Measurements from ENCODE around the gene PBX2.

- TF ChIP-seq PML (IDR thresholded peaks at IDR 0.05; ENCODE audit: low read length) (no peak), CHD2 (IDR thresholded peaks at IDR 0.05; ENCODE audit: borderline replicate concordance, low read depth, low read length) (peak; percentile 58; the same call in 1 of the 2 replicates), MAX (IDR thresholded peaks at IDR 0.05; ENCODE audit: low read depth, low read length) (no peak), RCOR1 (conservative IDR thresholded peaks at IDR 0.05; ENCODE audit: low read depth, low read length) (no peak), SUZ12 (IDR thresholded peaks at IDR 0.05; ENCODE audit: unreplicated experiment) (no peak), FOXK2 (IDR thresholded peaks at IDR 0.05) (peak; percentile 71), ZNF687 (IDR thresholded peaks at IDR 0.05) (peak; percentile 52), ATF7 (IDR thresholded peaks at IDR 0.05; ENCODE audit: low read depth) (no peak), CTCF (IDR thresholded peaks at IDR 0.05 in 2 of 3, conservative IDR thresholded peaks at IDR 0.05 in 1 of 3; ENCODE audit: control insufficient read depth in 2 of 3, extremely low read depth in 1 of 3, insufficient read depth in 1 of 3, low read depth in 3 of 3, low read length in 3 of 3) (no peak), NFYB (IDR thresholded peaks at IDR 0.05; ENCODE audit: insufficient read depth, low read depth, low read length) (no peak), POLR2A (IDR thresholded peaks at IDR 0.05; ENCODE audit: low read depth, low read length) (peak; percentile 66), RFX5 (IDR thresholded peaks at IDR 0.05; ENCODE audit: low read depth, low read length) (no peak), ZBTB33 (IDR thresholded peaks at IDR 0.05) (no peak)
Measured at GRCh38 chr6:32192608-32193039, 2.6 kb upstream of the PBX2 start, which contains the start of gene GPSM3.
